ENCODE data around the gene MCMBP.
"Not testable (repeated sequence)": the region's sequence is repeated elsewhere in the genome, so short reads cannot be mapped to it uniquely, and the experiment has no call there.

GRCh38 chr10:119891849-119892187, 19.2 kb upstream of the MCMBP start:
- not testable (repeated sequence) for TF ChIP-seq CTCF (IDR thresholded peaks at IDR 0.05; ENCODE audit: low read length); EZH2 (IDR thresholded peaks at IDR 0.05; ENCODE audit: borderline replicate concordance, low read length)

Data from OCI-LY1 (cell line).